ENCODE measurements around the gene WASHC4.

Gene WASHC4

DNA sequence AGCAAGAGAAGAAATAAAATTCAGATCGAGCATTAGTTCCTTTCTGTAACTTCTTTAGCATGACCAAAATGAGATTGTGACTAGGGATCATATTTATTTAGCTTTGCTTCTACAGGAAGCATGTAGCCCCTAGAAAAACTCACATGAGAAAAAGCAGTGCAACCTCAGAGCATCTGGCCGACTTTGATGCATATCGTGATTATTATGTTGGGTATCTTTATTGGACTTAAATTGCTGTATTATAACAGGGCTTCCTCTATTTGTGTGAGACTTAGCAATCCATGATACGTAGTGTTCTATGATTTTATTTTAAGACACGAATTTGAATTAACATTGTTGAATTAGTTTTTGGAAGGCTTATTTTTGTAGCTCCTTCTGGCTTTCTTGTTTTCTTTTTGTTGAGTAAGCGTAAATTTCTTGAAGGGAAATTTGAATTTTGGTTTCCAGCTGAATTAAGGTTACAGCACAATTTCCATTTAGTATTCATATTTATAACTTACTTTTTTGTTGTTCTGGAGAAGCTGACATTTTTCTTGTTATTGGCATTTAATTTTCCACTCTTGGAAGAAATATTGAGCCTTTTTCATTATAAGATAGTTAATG is 33.9 kb downstream of the WASHC4 start:
- H3K9ac ChIP-seq = no peak overlapping the region
- no peaks in the 10 kb centered on the region for H3K36me3 ChIP-seq (ENCODE audit: insufficient read depth)
- no peaks in the 10 kb centered on the region for H4K20me1 ChIP-seq (ENCODE audit: insufficient read depth)
- H3K4me2 ChIP-seq = no peak overlapping the region
- no peaks in the 10 kb centered on the region for H3K27me3 ChIP-seq (ENCODE audit: insufficient read depth, low read depth)
- H3K27ac ChIP-seq = no peak overlapping the region
- TF ChIP-seq, protein P1, sequence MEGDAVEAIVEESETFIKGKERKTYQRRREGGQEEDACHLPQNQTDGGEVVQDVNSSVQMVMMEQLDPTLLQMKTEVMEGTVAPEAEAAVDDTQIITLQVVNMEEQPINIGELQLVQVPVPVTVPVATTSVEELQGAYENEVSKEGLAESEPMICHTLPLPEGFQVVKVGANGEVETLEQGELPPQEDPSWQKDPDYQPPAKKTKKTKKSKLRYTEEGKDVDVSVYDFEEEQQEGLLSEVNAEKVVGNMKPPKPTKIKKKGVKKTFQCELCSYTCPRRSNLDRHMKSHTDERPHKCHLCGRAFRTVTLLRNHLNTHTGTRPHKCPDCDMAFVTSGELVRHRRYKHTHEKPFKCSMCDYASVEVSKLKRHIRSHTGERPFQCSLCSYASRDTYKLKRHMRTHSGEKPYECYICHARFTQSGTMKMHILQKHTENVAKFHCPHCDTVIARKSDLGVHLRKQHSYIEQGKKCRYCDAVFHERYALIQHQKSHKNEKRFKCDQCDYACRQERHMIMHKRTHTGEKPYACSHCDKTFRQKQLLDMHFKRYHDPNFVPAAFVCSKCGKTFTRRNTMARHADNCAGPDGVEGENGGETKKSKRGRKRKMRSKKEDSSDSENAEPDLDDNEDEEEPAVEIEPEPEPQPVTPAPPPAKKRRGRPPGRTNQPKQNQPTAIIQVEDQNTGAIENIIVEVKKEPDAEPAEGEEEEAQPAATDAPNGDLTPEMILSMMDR (conservative IDR thresholded peaks at IDR 0.05; ENCODE audit: low read depth, low read length) = no peak
- H3K4me3 ChIP-seq (IDR thresholded peaks at IDR 0.05; ENCODE audit: insufficient read depth, low read depth, low read length) = no peak overlapping the region
- no peak overlapping the region for H2AFZ ChIP-seq (ENCODE audit: low read depth)
- H3K4me1 ChIP-seq (ENCODE audit: low read depth, poor library complexity, severe bottlenecking) = no peaks in the 10 kb centered on the region
- no peaks in the 10 kb centered on the region for H3K79me2 ChIP-seq (ENCODE audit: insufficient read depth, low read depth)

GRCh38 chr12:105142259-105142658 is 34.7 kb downstream of the WASHC4 start:
- H4K20me1 ChIP-seq (ENCODE audit: insufficient read depth) = no peaks in the 10 kb centered on the region
- no peak overlapping the region for H3K4me2 ChIP-seq
- H3K4me1 ChIP-seq (ENCODE audit: low read depth, poor library complexity, severe bottlenecking) = no peaks in the 10 kb centered on the region
- H3K9ac ChIP-seq = no peak overlapping the region
- H3K4me3 ChIP-seq (IDR thresholded peaks at IDR 0.05; ENCODE audit: insufficient read depth, low read depth, low read length) = no peak overlapping the region
- TF ChIP-seq, protein P1 (conservative IDR thresholded peaks at IDR 0.05; ENCODE audit: low read depth, low read length) = no peak
- H3K36me3 ChIP-seq (ENCODE audit: insufficient read depth) = no peaks in the 10 kb centered on the region
- H3K79me2 ChIP-seq (ENCODE audit: insufficient read depth, low read depth) = no peaks in the 10 kb centered on the region
- H2AFZ ChIP-seq (ENCODE audit: low read depth) = no peak overlapping the region
- H3K27ac ChIP-seq = no peak overlapping the region
- no peaks in the 10 kb centered on the region for H3K27me3 ChIP-seq (ENCODE audit: insufficient read depth, low read depth)

DNA sequence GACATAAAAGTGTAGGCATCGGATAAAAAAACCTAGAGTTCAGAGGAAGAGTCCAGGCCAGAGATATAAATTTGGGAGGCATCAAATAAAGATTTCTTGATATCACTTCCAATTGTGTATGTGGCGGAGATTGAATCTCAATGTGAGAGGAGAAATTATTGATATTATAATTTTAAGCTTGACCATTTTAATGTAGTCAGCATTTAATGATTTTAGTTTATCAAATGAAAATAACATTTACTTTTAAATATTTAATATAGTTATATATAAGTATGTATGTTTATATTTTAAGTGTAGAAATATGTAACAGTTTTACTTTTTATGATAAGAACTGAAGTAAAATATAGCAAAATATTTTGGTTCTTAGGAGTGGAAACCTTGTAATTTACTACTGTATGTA is 48.7 kb downstream of the WASHC4 start:
- no peak overlapping the region for H3K27ac ChIP-seq
- no peak overlapping the region for H3K4me2 ChIP-seq
- H3K36me3 ChIP-seq (ENCODE audit: insufficient read depth) = no peaks in the 10 kb centered on the region
- H3K4me3 ChIP-seq (IDR thresholded peaks at IDR 0.05; ENCODE audit: insufficient read depth, low read depth, low read length) = no peak overlapping the region
- no peaks in the 10 kb centered on the region for H3K79me2 ChIP-seq (ENCODE audit: insufficient read depth, low read depth)
- TF ChIP-seq, protein P1 (conservative IDR thresholded peaks at IDR 0.05; ENCODE audit: low read depth, low read length) = no peak
- H2AFZ ChIP-seq (ENCODE audit: low read depth) = no peak overlapping the region
- peaks cover 9% of the 10 kb centered on the region for H3K4me1 ChIP-seq (ENCODE audit: low read depth, poor library complexity, severe bottlenecking)
- no peaks in the 10 kb centered on the region for H3K27me3 ChIP-seq (ENCODE audit: insufficient read depth, low read depth)
- H3K9ac ChIP-seq = no peak overlapping the region
- no peaks in the 10 kb centered on the region for H4K20me1 ChIP-seq (ENCODE audit: insufficient read depth)

DNA sequence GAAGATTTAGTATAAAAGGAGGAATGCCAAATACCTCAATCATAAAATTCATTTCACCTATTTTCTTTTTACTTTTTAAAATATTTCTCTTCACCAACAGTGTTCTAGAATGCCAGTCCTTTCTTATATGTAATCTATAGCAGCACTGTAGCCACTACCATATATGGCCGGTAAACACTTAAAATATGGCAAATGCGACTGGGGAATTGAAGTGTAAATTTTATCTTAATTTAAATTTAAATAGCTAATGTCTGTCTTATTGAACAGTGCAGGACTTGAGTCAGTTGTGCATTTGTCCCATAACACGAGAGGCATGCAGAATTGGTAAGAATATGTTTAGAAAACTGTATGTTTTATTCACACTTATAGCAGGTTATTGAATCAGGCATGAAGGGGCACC is 50.1 kb downstream of the WASHC4 start:
- no peaks in the 10 kb centered on the region for H3K27me3 ChIP-seq (ENCODE audit: insufficient read depth, low read depth)
- no peak overlapping the region for H3K4me2 ChIP-seq
- no peaks in the 10 kb centered on the region for H3K36me3 ChIP-seq (ENCODE audit: insufficient read depth)
- no peaks in the 10 kb centered on the region for H3K4me1 ChIP-seq (ENCODE audit: low read depth, poor library complexity, severe bottlenecking)
- H3K27ac ChIP-seq = no peak overlapping the region
- H4K20me1 ChIP-seq (ENCODE audit: insufficient read depth) = no peaks in the 10 kb centered on the region
- H3K9ac ChIP-seq = no peak overlapping the region
- TF ChIP-seq, protein P1 (conservative IDR thresholded peaks at IDR 0.05; ENCODE audit: low read depth, low read length) = no peak
- H3K4me3 ChIP-seq (IDR thresholded peaks at IDR 0.05; ENCODE audit: insufficient read depth, low read depth, low read length) = no peak overlapping the region
- no peaks in the 10 kb centered on the region for H3K79me2 ChIP-seq (ENCODE audit: insufficient read depth, low read depth)
- H2AFZ ChIP-seq (ENCODE audit: low read depth) = no peak overlapping the region
